ENCODE results near the gene INPP5E. TPM values are rescaled to one million over a fixed set of nuclear protein-coding genes. Genes with fewer than 3 reads are reported as not detected.

The INPP5E gene
- total and polyA plus RNA-seq, 8 donors = 3.2 to 32.1 (median 8.6) TPM

DNA sequence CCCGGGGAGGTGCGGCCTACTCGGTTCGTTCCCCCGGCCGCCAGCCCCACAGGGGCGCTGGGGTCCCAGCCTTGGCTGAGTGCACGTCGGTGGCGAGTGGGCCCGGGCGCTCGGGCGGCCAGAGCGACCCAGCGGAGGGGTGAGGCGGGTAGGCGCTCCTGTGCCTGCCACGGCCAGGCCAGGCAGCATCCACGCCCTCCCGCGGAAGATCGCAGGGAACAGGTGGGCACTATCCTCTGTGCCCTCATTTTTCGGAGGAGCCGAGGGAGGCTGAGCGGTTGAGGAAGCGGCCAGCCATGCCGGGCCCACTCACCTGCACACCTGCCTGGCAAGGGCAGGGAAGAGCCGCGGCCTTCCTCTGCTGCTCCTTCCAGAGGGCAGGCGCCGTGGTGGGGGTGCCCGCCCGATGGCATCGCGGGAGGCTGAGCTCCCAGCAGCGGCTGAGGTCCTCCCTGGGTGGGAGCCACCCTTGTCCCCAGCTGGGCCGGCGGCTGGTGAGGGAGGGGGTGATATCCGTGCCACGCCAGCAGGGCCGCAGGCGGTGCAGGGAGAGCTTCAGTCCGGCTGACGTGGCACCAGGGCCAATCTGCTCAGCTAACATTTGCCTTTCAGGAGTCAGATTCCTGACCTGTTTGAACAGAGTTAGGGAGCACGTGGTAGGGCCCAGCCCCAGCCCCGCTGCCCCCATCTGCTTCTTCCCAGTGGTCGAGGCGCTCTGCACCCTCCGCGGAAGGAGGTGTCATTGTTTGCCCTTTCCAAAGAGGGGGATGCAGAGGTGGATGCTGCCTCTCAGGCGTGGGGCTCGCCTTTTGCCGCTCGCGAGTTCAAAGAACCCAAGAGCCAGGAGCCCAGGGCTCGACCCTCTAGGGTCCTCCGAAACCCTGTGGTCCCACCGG lies 44.8 kb upstream of the INPP5E start:
- WGBS, 5 donors = 18 to 27% (median 20%) methylated on average over 13 to 59 of the region's 59 CpGs
- intact Hi-C loops (cut with DNase I; ENCODE audit: low total_unique reads) = no loop called here
- Histone ChIP-seq H3K36me3 (peaks cover 0 to 9% (median 2%) of the 10 kb centered on the region in 4 donors), H3K4me3 (peak overlapping the region; percentile 61 to 83 (median 64)), H3K9me3 (no peaks in the 10 kb centered on the region), H3K4me1 (peaks cover 40 to 62% (median 59%) of the 10 kb centered on the region in 4 donors), H3K27ac (peak overlapping the region; percentile 100), H3K27me3 (peaks cover 0 to 5% (median 0%) of the 10 kb centered on the region in 3 donors)
- TF ChIP-seq, protein P1, sequence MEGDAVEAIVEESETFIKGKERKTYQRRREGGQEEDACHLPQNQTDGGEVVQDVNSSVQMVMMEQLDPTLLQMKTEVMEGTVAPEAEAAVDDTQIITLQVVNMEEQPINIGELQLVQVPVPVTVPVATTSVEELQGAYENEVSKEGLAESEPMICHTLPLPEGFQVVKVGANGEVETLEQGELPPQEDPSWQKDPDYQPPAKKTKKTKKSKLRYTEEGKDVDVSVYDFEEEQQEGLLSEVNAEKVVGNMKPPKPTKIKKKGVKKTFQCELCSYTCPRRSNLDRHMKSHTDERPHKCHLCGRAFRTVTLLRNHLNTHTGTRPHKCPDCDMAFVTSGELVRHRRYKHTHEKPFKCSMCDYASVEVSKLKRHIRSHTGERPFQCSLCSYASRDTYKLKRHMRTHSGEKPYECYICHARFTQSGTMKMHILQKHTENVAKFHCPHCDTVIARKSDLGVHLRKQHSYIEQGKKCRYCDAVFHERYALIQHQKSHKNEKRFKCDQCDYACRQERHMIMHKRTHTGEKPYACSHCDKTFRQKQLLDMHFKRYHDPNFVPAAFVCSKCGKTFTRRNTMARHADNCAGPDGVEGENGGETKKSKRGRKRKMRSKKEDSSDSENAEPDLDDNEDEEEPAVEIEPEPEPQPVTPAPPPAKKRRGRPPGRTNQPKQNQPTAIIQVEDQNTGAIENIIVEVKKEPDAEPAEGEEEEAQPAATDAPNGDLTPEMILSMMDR (IDR thresholded peaks at IDR 0.05) = no peak
- TF ChIP-seq EP300 (IDR thresholded peaks at IDR 0.05) (no peak), POLR2A (IDR thresholded peaks at IDR 0.05) (peak in 1 of 4 donors; percentile 51), POLR2AphosphoS5 (IDR thresholded peaks at IDR 0.05) (peak in 2 of 3 donors; percentile 45 to 62)
- DNase-seq = peak; percentile 76 to 89

DNA sequence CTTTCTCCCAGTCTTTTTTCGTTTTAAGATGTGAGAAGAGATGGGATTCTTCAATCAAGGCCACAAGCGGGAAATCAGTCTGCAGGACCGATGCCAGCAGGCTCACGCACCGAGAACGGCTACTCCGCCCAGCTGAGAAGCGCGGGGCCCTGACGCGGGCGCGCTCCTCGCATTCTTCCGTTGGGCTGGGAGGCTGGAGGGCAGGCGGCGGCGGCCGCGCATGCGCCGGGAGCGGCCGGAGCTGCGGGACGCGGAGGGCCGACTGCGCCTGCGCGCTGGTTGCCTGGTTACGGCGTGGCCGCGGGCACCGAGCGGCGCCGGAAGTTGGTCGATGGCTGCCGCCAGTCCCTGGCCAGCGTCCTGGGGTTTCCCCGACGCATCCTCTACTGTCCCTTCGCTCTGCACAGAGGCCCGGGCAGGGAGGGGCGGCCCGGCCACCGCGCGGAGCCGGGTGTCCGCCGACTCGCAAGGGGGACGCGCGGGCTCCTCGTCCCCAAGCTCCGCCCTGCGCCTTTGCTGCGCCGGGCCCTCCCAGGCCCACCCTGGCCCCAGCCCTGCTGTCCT lies 44.0 kb upstream of the INPP5E start:
- Histone ChIP-seq H3K36me3 (peaks cover 0 to 11% (median 4%) of the 10 kb centered on the region in 4 donors), H3K27ac (peak overlapping the region; percentile 100), H3K4me3 (peak overlapping the region; percentile 61 to 83 (median 64)), H3K9me3 (no peaks in the 10 kb centered on the region), H3K27me3 (peaks cover 0 to 5% (median 0%) of the 10 kb centered on the region in 3 donors), H3K4me1 (peaks cover 40 to 67% (median 61%) of the 10 kb centered on the region in 4 donors)
- DNase-seq = peak; percentile 95 to 98
- 0 to 2% (median 0%) methylated on average over 21 to 63 of the region's 63 CpGs for WGBS, 5 donors
- TF ChIP-seq EP300 (IDR thresholded peaks at IDR 0.05) = no peak
- peak; percentile 44 to 75 (median 71) for TF ChIP-seq POLR2AphosphoS5 (IDR thresholded peaks at IDR 0.05)
- intact Hi-C loops (cut with DNase I; ENCODE audit: low total_unique reads) = no loop called here

DNA sequence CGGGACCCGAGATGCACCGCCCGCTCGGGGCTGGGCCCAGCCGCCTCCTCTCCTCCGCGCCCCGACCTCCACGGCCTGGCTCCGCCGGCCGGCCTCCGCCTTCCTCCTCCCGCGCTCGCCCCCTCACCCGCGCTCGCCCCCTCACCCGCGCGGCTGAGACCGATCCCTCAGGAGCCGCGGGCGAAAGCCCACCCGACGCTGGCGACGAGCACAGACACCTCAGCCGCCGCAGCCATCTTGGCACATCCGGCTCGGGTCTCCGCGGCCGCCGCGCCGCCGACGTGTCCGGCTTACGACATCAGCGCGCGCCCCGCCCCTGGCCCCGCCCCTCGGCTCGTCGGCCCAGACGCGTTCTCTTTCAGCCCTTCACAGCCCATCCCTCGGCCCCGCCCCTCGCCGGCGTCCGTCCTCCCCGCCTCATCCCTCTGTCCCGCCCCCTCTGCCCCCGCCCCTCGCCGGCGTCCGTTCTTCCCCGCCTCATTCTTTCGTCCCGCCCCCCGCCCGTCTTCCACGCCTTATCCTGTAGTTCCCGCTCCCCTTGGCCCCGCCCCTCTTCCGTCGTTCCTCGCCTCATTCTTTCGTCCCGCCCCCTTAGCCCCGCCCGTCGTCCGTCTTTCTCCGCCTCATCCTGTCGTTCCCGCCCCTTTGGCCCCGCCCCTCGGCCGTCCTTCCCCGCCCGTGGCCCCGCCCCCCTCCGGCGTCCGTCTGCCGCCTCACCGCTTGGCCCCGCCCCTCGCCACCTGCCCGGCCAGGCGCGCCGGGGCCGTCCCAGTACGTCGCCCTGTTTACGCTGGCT lies 43.3 kb upstream of the INPP5E start, which contains the start of gene SEC16A:
SEC16A (minus strand) TSS at position 248 of the 796 bp plus-strand sequence. CDS start 5,425 bp downstream, outside the sequence.
- 0 to 2% (median 1%) methylated on average over 54 to 102 of the region's 109 CpGs for WGBS, 5 donors

More for the DNA sequence above, 43.3 kb upstream of the INPP5E start, which contains the start of gene SEC16A:
- Histone ChIP-seq H3K4me1 (peaks cover 40 to 67% (median 58%) of the 10 kb centered on the region in 4 donors), H3K36me3 (peaks cover under 1 to 17% (median 8%) of the 10 kb centered on the region in 4 donors), H3K27ac (peak within 1 kb of the TSS; percentile 100), H3K4me3 (peak within 1 kb of the TSS; percentile 83 to 100 (median 94)), H3K27me3 (peaks cover 0 to 4% (median 0%) of the 10 kb centered on the region in 3 donors), H3K9me3 (no peaks in the 10 kb centered on the region)
- peak; percentile 85 to 97 (median 97) for TF ChIP-seq POLR2AphosphoS5 (IDR thresholded peaks at IDR 0.05)
- TF ChIP-seq, protein P1 (IDR thresholded peaks at IDR 0.05) = no peak
- TF ChIP-seq POLR2A (IDR thresholded peaks at IDR 0.05) = peak in 2 of 4 donors; percentile 31 to 75
- peak; percentile 100 for DNase-seq
- intact Hi-C loops (cut with DNase I; ENCODE audit: low total_unique reads) = no loop called here
